Stomach (tissue), 9 donors: ENCODE results near the gene MARCOL. TPM values are rescaled to one million over a fixed set of nuclear protein-coding genes. Genes with fewer than 3 reads are reported as not detected.

ENCODE experiments used
- DNase-seq, 2 donors: peaks; one replicate each; pipeline versions ENCODE4 v3.0.0 to v3.0.0-alpha.2; 2013 to 2019
- H3K27ac ChIP-seq, 5 donors: fragments of 200-600 bp in 4 of 5; sonication (generic) in 4 of 5; one replicate each; pipeline ENCODE4 v1.5.1; 2013 to 2019; ENCODE audit warnings: mild to moderate bottlenecking in 1 of 5, moderate library complexity in 1 of 5
- H3K27me3 ChIP-seq, 3 donors: fragments of 200-600 bp; sonication (generic); one replicate each; pipeline ENCODE4 v1.5.1; 2017 to 2019; ENCODE audit warnings: mixed run types in 1 of 3
- H3K36me3 ChIP-seq, 4 donors: fragments of 200-600 bp; sonication (generic); 1 replicate in 3 of 4; 2 replicates in 1 of 4; pipeline ENCODE4 v1.5.1; 2016 to 2019
- H3K4me1 ChIP-seq, 4 donors: fragments of 200-600 bp; sonication (generic); one replicate each; pipeline ENCODE4 v1.5.1; 2016 to 2019
- H3K4me3 ChIP-seq, 4 donors: fragments of 200-600 bp; sonication (generic) in 3 of 4; one replicate each; pipeline ENCODE4 v1.5.1; 2016 to 2019; ENCODE audit warnings: mild to moderate bottlenecking in 1 of 4
- H3K9me3 ChIP-seq, 4 donors: fragments of 200-600 bp; sonication (generic); one replicate each; pipeline ENCODE4 v1.5.1; 2016 to 2019
- EP300 ChIP-seq: sonication (generic); formaldehyde crosslinking; IDR thresholded peaks from one replicate; pipeline ENCODE4 v1.6.1; 2017; ENCODE audit warnings: antibody characterized with exemption
- POLR2A ChIP-seq, 4 donors: fragments of 450-650 bp; IDR thresholded peaks; one replicate each; pipeline ENCODE4 v1.6.1; 2016; ENCODE audit warnings: antibody characterized with exemption in 4 of 4, control low read depth in 2 of 4, mild to moderate bottlenecking in 1 of 4, moderate library complexity in 1 of 4
- POLR2AphosphoS5 ChIP-seq, 3 donors: sonication (generic); formaldehyde crosslinking; IDR thresholded peaks; one replicate each; pipeline ENCODE4 v1.6.1; 2016; ENCODE audit warnings: antibody characterized with exemption in 3 of 3
- WGBS, 5 donors: extraction: QIAGEN DNeasy Blood & Tissue Kit in 3 of 5; methylation state at CpG; one replicate each; pipeline versions ENCODE4 v1.1.5 to v1.1.7; 2013 to 2018; 5-methylcytosine and 5-hydroxymethylcytosine counted together
- intact Hi-C: fragments of 100-400 bp; cut with DNase I; formaldehyde crosslinking; loops from one replicate; pipeline ENCODE4 v1.15.1; 2023; ENCODE audit warnings: low total_unique reads
- polyA plus RNA-seq, 3 donors: library from polyadenylated mRNA; stranded (reverse); fragments of 200-250 nt; gene quantifications; one replicate each; pipeline ENCODE4 v1.2.3, GENCODE V29; 2013
- total RNA-seq, 5 donors: library from RNA; depleted of rRNA; stranded (reverse); fragments of >200 nt; gene quantifications; one replicate each; pipeline versions ENCODE4 v1.1.0 to v1.2.3, GENCODE V29; 2014 to 2016
- TF ChIP-seq, protein P1 (sequence below), 7 experiments: fragments of 450-650 bp in 4 of 7; fragments of 200-600 bp in 3 of 7; sonication (generic) in 3 of 7; IDR thresholded peaks; one replicate each; pipeline ENCODE4 v1.5.1; 2016 to 2019; ENCODE audit warnings: antibody characterized with exemption in 7 of 7, control low read depth in 2 of 7, mild to moderate bottlenecking in 1 of 7
- donor health status: healthy with polysubstance abuse.
- donor health status: Bipolar disorder and iron deficiency.
- donor health status: healthy.

Gene MARCOL
- total and polyA plus RNA-seq, 8 donors: not detected

DNA sequence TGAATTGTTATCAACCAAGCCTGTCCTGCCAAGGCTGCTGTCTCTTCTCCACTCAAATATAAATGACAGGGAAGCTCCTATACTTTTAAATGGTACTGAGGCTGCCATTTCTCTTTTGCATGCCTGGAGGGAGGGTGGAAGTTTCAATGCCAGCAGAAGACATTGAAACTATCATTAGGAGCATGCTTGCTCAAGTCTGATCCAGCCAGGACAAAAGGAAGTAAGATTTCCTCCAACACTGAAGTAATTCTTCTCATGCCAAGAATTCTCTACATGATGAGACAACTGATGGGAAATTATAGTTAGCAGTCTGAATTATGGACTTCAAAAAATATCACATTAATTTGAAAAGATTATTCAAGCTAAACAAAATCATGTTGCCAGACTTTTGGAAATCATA, 30.1 kb upstream of the MARCOL start:
- no peaks in the 10 kb centered on the region for H3K36me3 ChIP-seq
- H3K9me3 ChIP-seq: no peaks in the 10 kb centered on the region
- intact Hi-C loops: no loop called here
- peaks cover 4 to 42% (median 18%) of the 10 kb centered on the region in 4 donors for H3K4me1 ChIP-seq
- H3K27ac ChIP-seq: peak overlapping the region in 4 of 5 donors; percentile 43 to 69 (median 50)
- no peaks in the 10 kb centered on the region for H3K27me3 ChIP-seq
- TF ChIP-seq POLR2AphosphoS5 (IDR thresholded peaks at IDR 0.05) (no peak), POLR2A (IDR thresholded peaks at IDR 0.05) (no peak), EP300 (no peak)
- TF ChIP-seq, protein P1, sequence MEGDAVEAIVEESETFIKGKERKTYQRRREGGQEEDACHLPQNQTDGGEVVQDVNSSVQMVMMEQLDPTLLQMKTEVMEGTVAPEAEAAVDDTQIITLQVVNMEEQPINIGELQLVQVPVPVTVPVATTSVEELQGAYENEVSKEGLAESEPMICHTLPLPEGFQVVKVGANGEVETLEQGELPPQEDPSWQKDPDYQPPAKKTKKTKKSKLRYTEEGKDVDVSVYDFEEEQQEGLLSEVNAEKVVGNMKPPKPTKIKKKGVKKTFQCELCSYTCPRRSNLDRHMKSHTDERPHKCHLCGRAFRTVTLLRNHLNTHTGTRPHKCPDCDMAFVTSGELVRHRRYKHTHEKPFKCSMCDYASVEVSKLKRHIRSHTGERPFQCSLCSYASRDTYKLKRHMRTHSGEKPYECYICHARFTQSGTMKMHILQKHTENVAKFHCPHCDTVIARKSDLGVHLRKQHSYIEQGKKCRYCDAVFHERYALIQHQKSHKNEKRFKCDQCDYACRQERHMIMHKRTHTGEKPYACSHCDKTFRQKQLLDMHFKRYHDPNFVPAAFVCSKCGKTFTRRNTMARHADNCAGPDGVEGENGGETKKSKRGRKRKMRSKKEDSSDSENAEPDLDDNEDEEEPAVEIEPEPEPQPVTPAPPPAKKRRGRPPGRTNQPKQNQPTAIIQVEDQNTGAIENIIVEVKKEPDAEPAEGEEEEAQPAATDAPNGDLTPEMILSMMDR (IDR thresholded peaks at IDR 0.05): no peak
- no peak for DNase-seq
- no peak overlapping the region for H3K4me3 ChIP-seq

DNA sequence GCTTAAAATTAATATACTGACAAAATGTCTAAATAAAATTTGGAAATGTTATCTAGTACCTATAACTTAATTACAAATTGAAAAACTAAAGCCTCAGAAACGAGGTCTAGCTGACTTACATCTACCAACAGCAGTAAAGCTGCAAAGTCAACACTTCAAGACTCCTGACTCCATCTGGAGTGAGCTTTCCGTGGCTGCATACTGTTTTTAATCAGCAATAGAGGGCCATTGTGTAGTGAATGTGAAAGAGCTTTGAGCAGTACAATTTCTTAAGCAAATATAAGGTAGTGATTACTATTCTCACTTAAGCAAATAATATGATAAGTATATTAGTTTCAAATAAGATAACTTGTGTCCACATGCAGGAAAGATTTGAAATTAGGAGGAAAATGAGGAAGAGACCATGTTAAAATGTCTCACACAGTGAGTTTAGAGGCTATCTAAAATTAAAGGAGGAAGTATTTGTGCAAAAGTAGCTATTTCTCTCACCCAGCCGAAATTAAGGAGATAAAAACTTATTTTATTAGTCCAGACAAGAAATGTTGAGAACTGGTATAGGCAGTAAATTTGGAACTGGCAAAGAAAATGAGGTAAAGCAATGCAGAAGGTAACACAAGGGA, 29.1 kb upstream of the MARCOL start:
- Histone ChIP-seq H3K27ac (peak overlapping the region in 3 of 5 donors; percentile 20 to 69 (median 56)), H3K4me3 (no peak overlapping the region), H3K9me3 (no peaks in the 10 kb centered on the region), H3K4me1 (peaks cover 4 to 42% (median 18%) of the 10 kb centered on the region in 4 donors), H3K36me3 (no peaks in the 10 kb centered on the region), H3K27me3 (no peaks in the 10 kb centered on the region)
- TF ChIP-seq POLR2AphosphoS5 (IDR thresholded peaks at IDR 0.05) (peak in 2 of 3 donors; percentile 51 to 73), POLR2A (IDR thresholded peaks at IDR 0.05) (no peak)
- peak; percentile 43 to 67 for DNase-seq
- WGBS, 5 donors: 10 to 38% (median 27%) methylated on average over 3 of the region's 3 CpGs
- intact Hi-C loops: no loop called here

- peaks cover 0 to under 1% (median under 1%) of the 10 kb centered on the region in 4 donors for H3K4me1 ChIP-seq
- no peak overlapping the region for H3K27ac ChIP-seq
- H3K4me3 ChIP-seq: no peak overlapping the region
- TF ChIP-seq POLR2AphosphoS5 (IDR thresholded peaks at IDR 0.05): no peak
- TF ChIP-seq, protein P1 (IDR thresholded peaks at IDR 0.05): no peak
- DNase-seq: peak in 1 of 2 donors; percentile 9
- 25 to 58% (median 37%) methylated on average over 1 of the region's 1 CpG for WGBS, 5 donors
- intact Hi-C loops: no loop called here
- no peaks in the 10 kb centered on the region for H3K9me3 ChIP-seq
- no peaks in the 10 kb centered on the region for H3K36me3 ChIP-seq
- H3K27me3 ChIP-seq: no peaks in the 10 kb centered on the region
These were observed 23.6 kb upstream of the MARCOL start for GRCh38 chr5:148214665-148215185.

DNA sequence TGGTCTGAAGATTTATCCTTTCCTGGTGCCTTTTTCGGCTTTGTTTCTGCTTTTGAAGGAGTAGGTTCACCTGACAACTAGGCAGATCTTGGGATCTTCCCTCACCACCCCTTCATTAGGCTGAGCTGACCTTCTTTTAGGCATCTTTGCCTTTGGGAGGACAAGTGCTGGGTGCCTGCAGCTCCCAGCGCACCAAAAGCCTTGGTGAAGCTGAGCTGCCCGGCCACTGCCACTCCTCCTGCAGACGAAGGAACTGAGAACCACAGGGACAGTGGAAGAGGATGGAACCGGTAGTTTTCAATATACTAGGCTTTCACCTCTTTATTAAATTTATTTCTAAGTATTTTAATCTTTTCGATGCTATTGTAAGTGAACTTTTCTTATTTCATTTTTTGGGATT, 16.8 kb upstream of the MARCOL start:
- Histone ChIP-seq H3K9me3 (no peaks in the 10 kb centered on the region), H3K36me3 (no peaks in the 10 kb centered on the region), H3K4me1 (no peaks in the 10 kb centered on the region), H3K27ac (no peak overlapping the region), H3K27me3 (no peaks in the 10 kb centered on the region), H3K4me3 (no peak overlapping the region)
- DNase-seq: no peak
- WGBS, 5 donors: 81 to 92% (median 86%) methylated on average over 6 of the region's 6 CpGs
- TF ChIP-seq POLR2A (IDR thresholded peaks at IDR 0.05): no peak
- TF ChIP-seq, protein P1 (IDR thresholded peaks at IDR 0.05): no peak
- no peak for TF ChIP-seq POLR2AphosphoS5 (IDR thresholded peaks at IDR 0.05)
- TF ChIP-seq EP300: no peak
- intact Hi-C loops: no loop called here

GRCh38 chr5:148224117-148224742, 14.1 kb upstream of the MARCOL start:
- Histone ChIP-seq H3K27ac (no peak overlapping the region), H3K4me1 (no peaks in the 10 kb centered on the region), H3K36me3 (no peaks in the 10 kb centered on the region), H3K9me3 (no peaks in the 10 kb centered on the region), H3K27me3 (no peaks in the 10 kb centered on the region), H3K4me3 (no peak overlapping the region)
- DNase-seq: no peak
- WGBS, 5 donors: 68 to 88% (median 80%) methylated on average over 2 of the region's 2 CpGs
- TF ChIP-seq, protein P1 (IDR thresholded peaks at IDR 0.05): no peak
- TF ChIP-seq POLR2AphosphoS5 (IDR thresholded peaks at IDR 0.05): no peak
- TF ChIP-seq POLR2A (IDR thresholded peaks at IDR 0.05): no peak
- TF ChIP-seq EP300: no peak
- intact Hi-C loops: no loop called here
